Lower leg skin (tissue), 4 donors: Measurements from ENCODE around the gene SH3RF1. TPM values are rescaled to one million over a fixed set of nuclear protein-coding genes. Genes with fewer than 3 reads are reported as not detected.

Experiments
- DNase-seq, 2 donors: peaks; one replicate each; pipeline ENCODE4 v3.0.0-alpha.2; 2019; ENCODE audit warnings: low spot score in 2 of 2
- H3K4me3 ChIP-seq: fragments of 200-600 bp; sonication (generic); 2 replicates; pipeline ENCODE4 v1.5.1; 2017; ENCODE audit warnings: mild to moderate bottlenecking, low read depth; ENCODE audit not compliant: poor library complexity, severe bottlenecking
- POLR2A ChIP-seq, 2 donors: fragments of 450-650 bp; IDR thresholded peaks; one replicate each; pipeline ENCODE4 v1.6.1; 2016 to 2017; ENCODE audit warnings: antibody characterized with exemption in 2 of 2, mild to moderate bottlenecking in 1 of 2, moderate library complexity in 1 of 2
- WGBS, 2 donors: methylation state at CpG; one replicate each; pipeline ENCODE4 v1.1.5; 2018; 5-methylcytosine and 5-hydroxymethylcytosine counted together
- intact Hi-C: fragments of 100-400 bp; cut with DNase I; formaldehyde crosslinking; loops from one replicate; pipeline ENCODE4 v1.15.0; 2023; ENCODE audit warnings: low total_unique reads
- total RNA-seq, 4 donors: library from RNA; depleted of rRNA; stranded (reverse); fragments of >200 nt; gene quantifications; one replicate each; pipeline ENCODE4 v1.1.0, GENCODE V29; 2016
- TF ChIP-seq, protein P1 (sequence below), 3 donors: fragments of 450-650 bp; IDR thresholded peaks; one replicate each; pipeline ENCODE4 v1.5.1; 2016; ENCODE audit warnings: antibody characterized with exemption in 3 of 3, mild to moderate bottlenecking in 3 of 3, moderate library complexity in 2 of 3

The SH3RF1 gene
- total RNA-seq, 4 donors from 2014 or later: 8.5 to 14.2 (median 12.0) TPM

DNA sequence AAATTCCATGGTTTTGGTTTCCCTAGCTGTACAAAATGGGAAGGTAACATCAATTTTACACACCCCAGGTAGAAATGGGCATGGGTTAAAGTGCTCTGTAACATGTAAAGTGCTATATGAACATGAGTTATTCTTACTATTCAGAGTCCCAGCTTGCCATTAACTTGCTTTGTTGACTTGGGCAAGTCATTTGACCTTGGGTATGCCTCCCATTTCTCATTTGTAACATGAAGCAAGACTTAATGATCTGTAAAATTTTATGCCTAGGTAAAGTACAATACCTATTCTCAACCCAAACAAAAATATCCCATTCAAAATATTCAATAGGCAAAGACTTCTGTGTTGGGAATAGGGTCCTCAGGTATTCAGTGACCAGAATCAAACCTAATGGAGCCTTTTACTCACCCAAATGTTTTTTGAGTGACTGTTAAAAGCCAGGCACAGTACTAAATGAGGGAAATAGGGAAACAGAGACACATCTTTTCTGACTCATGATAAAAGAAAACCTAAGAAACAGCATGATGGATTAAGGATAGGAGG, 126.6 kb downstream of the SH3RF1 start:
- intact Hi-C loops: no loop called here
- no peak for TF ChIP-seq POLR2A (IDR thresholded peaks at IDR 0.05)
- TF ChIP-seq, protein P1, sequence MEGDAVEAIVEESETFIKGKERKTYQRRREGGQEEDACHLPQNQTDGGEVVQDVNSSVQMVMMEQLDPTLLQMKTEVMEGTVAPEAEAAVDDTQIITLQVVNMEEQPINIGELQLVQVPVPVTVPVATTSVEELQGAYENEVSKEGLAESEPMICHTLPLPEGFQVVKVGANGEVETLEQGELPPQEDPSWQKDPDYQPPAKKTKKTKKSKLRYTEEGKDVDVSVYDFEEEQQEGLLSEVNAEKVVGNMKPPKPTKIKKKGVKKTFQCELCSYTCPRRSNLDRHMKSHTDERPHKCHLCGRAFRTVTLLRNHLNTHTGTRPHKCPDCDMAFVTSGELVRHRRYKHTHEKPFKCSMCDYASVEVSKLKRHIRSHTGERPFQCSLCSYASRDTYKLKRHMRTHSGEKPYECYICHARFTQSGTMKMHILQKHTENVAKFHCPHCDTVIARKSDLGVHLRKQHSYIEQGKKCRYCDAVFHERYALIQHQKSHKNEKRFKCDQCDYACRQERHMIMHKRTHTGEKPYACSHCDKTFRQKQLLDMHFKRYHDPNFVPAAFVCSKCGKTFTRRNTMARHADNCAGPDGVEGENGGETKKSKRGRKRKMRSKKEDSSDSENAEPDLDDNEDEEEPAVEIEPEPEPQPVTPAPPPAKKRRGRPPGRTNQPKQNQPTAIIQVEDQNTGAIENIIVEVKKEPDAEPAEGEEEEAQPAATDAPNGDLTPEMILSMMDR (IDR thresholded peaks at IDR 0.05): no peak
- DNase-seq: no peak
- H3K4me3 ChIP-seq: no peak overlapping the region

DNA sequence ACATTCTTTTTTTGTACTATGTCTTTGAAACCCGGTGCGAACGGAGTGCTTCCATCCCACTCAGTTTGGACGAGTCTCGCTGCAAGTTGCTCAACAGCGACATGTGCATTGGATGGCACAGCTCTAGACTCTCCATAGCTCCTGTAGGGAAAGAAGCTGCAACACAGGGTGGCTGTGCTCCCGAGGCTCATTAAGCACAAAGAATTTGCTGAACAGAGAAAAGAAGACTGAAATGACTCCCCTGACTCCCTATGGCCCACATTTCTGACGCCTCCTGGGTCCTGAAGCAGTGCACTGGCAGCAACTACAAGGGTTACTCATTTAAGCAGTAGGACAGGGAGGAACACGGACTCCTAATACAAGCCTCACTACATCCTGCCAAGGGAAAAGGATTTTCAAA, 127.4 kb downstream of the SH3RF1 start:
- WGBS, 2 donors: 87 to 90% methylated on average over 9 of the region's 9 CpGs
- DNase-seq: no peak
- intact Hi-C loops: no loop called here
- no peak overlapping the region for H3K4me3 ChIP-seq
- TF ChIP-seq, protein P1 (IDR thresholded peaks at IDR 0.05): no peak
- TF ChIP-seq POLR2A (IDR thresholded peaks at IDR 0.05): no peak

DNA sequence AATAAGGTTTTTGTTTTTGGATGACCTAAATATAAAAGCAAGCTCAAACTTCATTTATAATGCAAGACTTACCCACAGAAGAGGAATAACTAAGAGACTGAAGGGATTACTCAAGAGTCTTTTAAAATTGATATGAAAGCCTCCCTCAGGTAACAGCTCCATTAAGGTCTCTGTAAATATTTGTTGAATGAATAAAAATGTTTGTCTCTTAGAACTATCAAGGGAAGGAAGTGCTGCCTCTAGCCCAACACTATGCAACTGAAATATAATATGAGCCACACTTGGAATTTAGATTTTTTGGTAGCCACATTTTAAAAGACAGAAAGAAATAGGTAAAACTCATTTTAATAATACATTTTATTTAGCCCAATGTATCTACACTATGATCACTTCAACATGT, 127.8 kb downstream of the SH3RF1 start:
- DNase-seq: no peak
- intact Hi-C loops: no loop called here
- no peak for TF ChIP-seq POLR2A (IDR thresholded peaks at IDR 0.05)
- TF ChIP-seq, protein P1 (IDR thresholded peaks at IDR 0.05): no peak
- H3K4me3 ChIP-seq: no peak overlapping the region

DNA sequence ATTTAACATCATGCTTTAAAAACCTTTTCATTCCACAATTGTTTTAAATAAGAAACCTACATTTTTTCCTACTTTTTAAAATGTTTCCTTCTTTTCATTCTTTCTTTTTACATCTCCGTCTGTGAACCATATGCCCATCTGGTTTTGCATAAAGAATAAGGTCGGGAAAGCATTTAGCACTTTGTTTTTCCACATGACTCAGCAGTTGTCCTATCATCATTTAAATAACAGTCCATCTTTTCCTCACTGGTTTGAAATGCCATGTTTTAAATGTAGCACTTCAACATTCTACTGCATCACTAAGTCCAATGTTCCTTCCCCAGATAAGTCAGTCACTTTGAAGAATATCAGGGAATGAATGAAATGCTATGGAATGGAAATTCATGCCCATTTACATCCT, 128.4 kb downstream of the SH3RF1 start:
- intact Hi-C loops: no loop called here
- no peak for TF ChIP-seq POLR2A (IDR thresholded peaks at IDR 0.05)
- DNase-seq: no peak
- 67 to 70% methylated on average over 2 of the region's 2 CpGs for WGBS, 2 donors
- H3K4me3 ChIP-seq: no peak overlapping the region

DNA sequence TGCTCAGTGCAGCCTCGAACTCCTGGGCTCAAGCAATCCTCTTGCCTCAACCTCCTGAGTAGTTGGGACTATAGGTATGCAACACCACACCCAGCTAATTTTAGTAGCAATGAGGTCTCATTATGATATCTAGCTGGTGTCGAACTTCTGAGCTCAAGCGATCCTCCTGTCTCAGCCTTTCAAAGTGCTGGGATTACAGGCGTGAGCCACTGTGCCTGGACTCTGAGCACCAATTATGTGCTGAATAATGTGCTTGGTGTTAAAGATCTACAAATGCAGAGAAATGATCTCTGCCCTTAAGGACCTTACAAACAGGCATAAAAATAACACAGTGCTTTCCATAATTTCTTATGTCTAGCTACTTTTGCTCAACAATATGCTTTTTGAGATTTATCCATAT, 131.7 kb downstream of the SH3RF1 start:
- TF ChIP-seq, protein P1 (IDR thresholded peaks at IDR 0.05): no peak
- no peak for TF ChIP-seq POLR2A (IDR thresholded peaks at IDR 0.05)
- WGBS, 2 donors: 93 to 94% methylated on average over 4 of the region's 4 CpGs
- intact Hi-C loops: no loop called here
- no peak for DNase-seq
- no peak overlapping the region for H3K4me3 ChIP-seq

DNA sequence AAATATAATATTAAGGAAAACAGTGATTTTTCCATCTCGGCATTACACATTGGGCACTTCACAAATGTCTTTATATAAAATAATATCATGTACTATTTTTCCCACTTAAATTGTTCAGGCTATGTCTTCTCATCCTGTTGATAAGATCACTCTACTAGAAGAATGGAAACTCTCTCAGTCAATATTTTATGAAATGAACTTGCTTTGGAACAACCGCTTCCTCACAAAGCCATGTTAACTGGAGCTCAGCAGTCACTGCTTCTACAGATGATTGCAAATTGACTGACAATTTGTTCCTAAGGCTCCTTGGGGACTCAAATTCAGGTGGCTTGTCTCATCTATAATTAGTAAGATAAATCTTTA, 133.2 kb downstream of the SH3RF1 start:
- no peak overlapping the region for H3K4me3 ChIP-seq
- DNase-seq: no peak
- intact Hi-C loops: no loop called here
- TF ChIP-seq POLR2A (IDR thresholded peaks at IDR 0.05): no peak
- TF ChIP-seq, protein P1 (IDR thresholded peaks at IDR 0.05): no peak
- WGBS, 2 donors: 82 to 89% methylated on average over 2 of the region's 2 CpGs
